ENCODE data around the gene SPATA16.
"Not testable (repeated sequence)": the region's sequence is repeated elsewhere in the genome, so short reads cannot be mapped to it uniquely, and the experiment has no call there.

SPATA16 gene

DNA sequence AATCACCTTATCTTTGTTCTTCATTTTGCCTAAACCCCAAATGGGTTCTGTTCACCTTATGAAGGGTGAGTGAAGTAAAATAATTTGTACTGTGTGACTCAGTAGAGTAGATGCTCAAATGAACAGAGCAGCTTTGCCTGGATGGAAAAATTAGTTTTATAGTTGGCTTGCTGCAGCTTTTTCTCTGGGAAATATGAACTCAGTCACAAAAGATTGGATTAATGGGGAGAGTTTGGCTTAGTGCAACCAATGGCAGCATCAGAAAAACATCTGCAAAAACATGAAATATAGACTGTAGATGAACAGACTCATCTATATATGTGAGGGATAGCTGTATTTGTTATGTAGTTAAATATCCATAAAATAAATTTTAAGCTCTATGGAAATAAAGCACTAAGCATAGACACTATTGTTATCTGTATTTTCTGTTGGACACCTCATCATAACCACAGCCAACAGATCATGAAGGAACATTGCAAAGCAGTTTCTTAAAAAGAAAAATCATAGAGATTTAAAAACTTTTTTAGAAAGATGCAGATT, 209.2 kb downstream of the SPATA16 start:
- no peak for DNase-seq

DNA sequence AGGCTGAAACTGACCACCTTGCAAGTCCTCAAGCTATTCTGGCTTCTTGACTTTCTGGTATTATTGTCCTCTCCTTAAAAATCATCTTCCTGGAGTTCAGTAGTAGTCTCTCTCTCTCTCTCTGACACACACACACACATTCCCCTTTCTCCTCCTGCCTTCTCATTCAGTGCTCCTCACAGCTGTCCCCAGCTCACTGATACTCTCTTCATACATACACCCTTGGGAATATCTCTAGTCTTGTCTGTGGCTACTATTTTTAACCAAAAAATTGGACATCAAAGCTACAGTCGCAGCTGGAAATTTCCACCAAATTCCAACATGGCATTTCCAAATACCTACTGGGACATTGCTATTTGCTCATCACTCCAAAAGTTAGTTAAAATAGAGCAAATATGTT, 211.6 kb downstream of the SPATA16 start:
- DNase-seq: no peak

DNA sequence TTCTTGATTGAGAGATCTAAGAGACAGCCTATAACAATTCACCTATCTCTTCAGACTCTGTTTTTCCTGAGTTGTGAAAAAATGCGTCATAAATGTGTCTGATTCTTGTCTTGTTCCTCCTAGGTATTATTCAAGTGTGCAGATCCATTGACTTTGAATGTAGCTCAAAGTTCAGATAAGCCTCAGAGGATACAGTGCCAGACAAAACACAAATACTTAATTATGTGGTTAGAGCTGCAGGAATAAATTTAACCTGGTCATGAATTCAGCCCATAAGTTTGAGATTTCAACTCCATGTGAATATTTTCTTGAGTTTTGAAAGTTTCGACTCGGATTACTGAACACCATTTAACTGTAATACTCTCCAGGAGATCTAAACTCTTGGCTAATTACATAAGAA, 216.5 kb downstream of the SPATA16 start:
- no peak for DNase-seq

DNA sequence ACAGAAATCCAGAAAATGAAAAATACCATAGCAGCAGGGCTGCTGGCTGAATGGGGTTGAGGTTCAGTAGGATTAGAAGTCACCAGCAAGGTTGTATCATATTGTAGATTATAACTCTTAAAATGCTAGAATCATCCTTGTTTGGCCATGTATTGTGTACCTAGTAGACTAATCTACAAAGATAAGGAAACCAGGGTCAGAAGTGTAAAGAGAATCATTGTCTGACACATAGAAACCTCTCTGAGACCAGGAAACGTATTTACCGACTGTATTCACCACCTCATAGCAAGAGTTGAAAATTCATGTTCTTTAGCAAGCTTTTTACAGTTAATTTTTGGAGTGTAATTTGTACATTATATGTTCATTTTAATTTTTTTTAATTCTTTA, 221.7 kb downstream of the SPATA16 start:
- DNase-seq: no peak

DNA sequence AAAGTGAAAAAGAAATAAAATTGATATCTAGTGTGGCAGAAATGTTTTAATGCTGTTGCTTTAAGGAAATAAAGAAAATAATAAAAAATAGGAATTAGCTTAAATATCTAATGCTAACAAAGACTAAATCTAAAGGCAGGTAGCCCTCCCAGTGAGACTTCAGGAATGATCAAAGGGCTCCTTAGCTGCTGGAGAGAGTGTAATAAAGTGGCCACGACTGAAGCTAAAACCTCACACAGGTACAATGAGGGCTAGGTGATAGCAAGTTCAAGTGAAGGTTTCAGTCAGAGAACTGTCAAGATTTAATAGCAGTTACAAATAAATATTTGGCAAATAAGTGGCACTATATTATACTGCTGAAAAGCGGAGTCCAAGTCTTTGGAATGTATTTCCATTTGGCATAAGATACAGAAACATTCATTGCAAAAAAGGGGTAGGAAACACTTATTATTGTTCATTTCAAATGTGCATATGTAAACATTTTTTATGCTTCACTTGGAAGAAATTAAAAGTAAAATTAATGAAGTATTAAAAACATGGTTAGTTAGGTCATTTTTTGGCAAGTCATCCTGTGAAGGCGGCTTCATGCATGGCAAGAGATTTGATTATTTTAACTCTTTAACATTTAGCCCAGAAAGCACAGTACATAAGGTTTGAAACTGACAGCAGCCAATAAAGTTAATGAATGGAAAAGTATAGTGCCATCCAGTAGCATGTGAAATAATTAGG, 222.3 kb downstream of the SPATA16 start:
- DNase-seq: no peak

DNA sequence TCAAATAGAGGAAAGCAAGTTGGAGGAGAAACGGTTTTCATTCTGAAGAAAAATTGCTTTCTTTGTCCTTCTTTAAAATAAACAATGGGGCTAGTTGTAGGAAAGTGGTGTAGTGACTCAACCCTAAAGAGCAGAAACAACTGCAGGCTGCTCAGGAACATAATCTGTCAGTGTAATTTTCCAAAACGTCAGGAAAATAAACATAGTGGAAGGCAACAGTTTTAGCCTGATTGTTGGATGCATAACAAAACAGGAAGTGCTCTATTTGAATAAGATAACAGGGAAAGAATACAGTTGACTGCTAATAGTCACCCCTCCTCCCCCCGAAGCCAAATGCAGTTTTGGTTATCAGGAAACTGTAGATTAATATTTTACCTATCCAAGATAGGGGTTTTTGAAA, 222.9 kb downstream of the SPATA16 start:
- DNase-seq: no peak

DNA sequence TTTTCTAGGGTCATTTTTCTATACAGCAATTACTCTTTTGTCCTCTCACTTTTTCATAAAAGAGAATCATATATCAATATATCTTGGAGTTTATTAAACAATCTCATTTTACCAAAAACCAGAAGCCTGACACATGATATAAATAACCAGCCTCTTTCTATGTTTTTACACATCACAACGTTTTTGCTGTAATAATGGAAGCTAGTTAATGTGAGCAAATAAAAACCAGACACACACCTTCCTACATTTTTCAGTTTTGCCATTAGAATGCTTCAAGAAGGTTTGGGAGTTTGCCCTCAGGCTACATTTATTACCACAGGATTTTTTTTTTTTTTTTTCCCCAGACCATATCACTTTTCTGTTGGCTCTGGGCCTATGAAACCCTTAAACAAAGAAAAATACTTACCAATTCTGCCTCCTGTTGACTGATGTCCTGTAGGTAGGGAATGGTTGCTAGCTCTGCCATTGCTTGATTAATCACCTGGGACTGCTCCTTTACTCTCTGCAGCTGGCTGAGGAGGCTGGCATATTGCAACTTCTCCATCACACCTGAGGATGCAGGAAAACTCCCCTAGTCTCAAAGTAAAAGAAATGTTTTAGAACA, 225.0 kb downstream of the SPATA16 start:
- DNase-seq: no peak

DNA sequence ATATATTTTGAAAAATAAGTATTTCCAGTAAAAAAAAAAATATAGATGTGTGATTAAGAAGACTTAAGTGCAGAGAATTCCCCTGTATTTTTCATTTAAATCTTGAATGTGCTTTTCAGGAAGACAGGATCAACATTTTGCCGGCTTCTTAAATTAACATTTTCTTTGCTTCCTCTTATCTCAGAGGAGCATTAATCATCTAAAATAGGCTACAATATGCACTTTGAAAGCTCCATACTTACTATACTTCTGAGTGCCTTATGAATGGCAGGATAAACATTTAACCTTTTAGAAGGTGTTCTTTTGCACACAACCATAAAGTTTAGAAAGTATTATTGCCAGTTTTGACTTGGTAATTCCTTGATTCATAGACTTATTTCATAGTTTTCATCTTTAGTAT, 226.2 kb downstream of the SPATA16 start:
- DNase-seq: no peak

DNA sequence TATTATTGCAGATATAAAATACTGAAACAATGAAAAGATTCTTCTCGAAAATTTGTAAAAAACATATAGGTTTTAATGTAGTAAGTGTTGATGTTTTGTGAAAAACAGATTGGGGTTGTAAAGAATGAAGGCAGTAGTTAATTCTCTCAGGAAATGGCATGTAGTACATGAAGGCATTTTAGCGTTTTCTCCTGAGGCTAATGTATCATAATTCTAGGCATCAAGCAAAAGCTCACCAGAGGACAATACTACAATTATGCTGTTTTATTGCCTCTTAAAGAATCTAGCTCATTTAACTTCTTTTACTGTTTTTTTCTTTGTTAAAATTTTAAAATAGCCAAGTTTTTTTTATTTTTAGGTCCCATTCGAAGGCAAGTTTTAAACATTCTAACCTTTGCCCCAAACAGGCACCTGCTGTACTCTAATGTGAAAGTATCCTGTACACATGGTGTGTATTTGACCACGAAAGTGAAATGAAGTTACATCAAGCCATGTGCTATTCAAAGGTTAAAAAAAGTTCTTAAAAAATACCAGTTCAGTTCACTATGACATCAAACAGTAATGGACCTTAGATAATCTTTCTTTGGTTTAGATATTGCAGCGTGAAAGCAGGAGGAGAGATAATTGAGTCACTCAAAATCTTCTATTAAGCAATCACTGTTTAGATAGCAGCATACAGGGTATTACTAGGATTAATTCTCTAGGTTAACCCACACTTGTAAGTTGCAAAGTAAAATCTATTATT, 227.0 kb downstream of the SPATA16 start:
- DNase-seq: no peak

DNA sequence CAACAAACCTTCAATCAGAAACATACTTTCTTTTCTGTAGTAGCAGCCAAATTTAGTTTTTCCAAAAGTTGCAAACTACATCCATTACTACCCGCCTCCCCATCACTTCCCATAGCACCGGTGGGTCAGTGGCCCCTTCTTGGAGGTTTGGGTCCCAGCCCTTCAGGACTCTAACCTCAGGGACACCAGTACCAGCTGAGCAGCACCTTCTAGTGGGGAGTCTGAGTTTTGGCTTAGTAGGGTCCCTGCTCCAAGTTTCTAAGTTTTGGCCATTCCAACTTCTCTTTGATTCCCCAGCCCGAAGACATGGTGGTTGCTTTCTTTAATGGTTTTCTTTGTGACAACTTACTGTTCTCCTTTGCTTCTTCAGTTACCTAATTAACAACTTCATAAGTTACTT, 229.9 kb downstream of the SPATA16 start:
- DNase-seq: no peak

DNA sequence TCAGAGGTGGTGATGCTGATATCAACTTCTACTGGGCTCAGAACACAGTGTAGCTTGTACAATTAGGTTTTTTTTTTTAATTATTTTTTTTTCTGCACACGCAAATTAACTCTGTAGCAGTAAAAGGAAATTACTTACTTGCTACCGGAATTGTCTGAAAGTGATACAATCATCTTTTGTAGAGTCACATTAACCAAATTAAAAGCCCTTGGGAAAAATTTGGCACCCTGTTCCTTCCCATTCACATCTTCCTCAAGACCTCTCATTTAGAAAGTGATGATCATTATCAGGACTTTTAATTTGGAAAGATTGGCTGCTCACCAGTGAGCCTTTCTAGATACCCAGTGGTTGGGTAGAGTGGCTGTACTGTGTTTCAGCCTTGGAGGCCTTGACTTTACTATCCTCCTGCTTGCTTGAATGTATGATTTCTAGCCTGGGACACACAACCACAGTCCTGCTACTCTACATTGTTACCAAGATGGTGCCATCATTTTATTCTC, 232.2 kb downstream of the SPATA16 start:
- no peak for DNase-seq

DNA sequence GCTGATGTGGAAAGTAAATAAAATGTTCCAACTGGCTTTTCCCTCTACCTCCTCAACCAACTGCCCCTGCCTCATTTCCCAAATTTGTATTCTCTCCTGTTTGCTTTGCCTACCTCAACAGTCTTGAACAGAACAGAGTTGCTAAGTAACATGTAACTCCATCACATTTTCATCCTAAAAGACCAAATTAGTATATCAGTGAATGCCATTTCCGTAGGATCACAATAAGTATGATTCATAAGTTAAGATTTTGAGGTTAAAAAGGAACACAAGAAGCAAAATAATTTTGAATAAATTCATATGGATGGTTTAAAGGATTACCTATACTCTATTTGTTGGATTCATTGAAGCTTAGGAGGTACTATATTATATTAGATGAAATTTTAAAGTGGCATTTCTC, 235.6 kb downstream of the SPATA16 start:
- no peak for DNase-seq

DNA sequence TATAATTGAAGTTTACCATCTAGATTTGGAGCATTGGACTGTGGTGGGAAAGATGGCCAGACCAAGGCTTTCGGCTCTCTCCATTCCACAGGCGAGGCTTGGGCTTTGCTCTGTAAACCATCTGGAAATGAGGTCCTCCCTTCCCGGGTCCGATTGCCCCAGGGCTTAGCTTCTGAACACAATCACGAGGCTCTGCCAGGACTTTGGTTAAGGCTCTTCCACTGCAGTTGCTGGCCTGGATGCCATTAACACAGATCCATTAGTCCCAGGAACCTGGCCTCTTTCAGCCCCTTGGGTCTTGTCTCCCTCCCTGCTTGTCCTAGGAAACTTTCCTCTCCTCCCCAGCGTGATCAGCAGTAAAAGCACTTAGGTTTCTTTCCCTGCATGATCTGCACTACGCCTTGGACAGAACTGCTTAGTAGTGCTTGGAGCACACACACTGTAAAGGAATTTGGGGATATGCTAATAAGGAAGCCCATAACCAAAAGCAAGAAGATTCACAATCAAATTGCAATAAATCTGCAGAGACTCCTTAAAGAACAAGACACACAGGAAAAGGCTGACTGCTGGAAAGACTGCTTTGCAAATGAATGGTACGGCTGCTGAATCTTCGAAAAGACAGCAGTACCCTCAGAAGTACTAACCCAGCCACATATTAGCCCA, 236.2 kb downstream of the SPATA16 start:
- no peak for DNase-seq

DNA sequence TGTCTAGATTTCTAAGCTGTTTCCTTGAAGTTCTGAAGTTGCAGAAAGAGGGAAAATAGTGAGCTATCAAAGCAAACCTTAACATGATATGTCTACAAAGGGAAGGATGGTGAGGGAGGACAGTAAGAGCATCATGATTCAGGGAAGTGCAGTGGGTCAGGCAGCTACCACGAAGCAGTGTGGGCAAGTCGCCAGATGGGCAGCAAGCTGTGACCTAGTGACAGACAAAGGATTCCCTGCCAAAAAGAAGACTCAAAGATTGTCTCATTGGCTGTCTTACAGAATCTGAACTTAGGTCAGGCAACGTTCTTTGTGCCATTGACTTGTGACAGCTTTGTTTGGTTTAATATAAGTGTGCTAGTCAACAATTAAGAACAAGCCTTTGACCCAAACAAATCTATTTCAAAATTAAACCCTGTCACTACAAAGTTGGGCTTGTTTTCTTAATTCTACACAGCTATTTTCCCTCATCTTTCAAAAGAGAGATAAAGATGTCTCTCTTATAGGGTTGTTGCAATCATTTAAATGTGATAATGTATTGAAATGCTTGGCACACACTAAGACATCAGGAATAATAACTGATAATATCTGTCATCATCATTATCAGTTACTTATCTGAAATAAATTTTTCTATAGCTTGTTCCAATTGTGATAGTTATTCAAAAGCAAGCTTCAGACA, 237.3 kb downstream of the SPATA16 start:
- no peak for DNase-seq

DNA sequence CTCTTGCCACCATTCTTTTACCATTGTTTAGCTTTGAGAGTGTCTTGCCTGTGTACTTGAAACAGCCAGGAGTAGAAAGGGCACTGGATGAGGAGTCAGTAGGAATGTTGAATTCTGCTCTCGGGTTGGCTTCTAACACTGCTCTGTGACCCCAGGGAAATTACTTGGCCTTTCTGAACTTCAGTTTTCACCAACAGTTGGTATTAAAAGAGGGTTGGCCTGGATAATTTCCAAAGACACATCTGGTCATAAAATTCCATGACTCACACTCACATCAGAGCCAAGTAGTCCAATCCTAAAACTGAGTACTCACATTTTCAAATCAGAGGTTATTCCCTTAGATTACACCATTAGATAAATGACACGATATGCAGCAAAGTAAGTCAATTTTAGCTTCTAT, 248.9 kb downstream of the SPATA16 start:
- no peak for DNase-seq

DNA sequence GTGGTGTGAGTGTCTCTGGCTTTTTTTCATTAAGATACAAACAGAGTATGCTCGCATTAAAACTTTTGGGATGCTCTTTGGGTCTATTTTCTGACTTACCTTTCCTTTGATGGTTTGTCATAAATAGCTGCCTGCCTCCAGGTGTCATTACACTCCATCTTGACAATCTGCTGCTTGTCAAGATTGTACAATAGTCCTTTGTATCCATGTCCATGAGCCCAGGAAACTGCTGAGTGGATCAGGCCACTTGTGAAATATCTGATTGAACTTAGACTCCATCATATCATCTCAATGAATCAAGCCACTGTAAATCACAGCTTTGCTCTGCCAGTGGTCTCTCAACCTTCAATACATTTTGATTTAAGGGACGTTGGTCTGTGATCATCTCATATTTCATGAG, 255.3 kb downstream of the SPATA16 start:
- no peak for DNase-seq

DNA sequence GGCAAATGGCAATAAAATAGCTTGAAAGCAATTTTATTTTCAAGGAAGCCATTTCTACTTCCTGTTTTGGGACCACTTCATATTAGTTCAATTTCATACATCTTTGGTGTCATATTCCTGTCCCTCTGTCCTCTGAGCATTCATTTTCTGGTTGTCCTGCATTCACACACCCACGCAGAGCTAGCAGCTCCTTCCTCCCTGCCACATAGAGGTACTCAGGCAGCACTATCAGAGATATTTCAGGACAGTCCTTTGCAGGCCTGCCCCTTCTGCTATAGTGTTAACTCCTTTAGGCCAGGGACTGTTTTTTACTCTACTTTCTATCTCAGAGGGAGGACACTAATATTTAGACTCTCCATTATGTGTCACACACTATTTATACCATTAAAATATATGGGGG, 258.5 kb downstream of the SPATA16 start:
- DNase-seq: no peak

DNA sequence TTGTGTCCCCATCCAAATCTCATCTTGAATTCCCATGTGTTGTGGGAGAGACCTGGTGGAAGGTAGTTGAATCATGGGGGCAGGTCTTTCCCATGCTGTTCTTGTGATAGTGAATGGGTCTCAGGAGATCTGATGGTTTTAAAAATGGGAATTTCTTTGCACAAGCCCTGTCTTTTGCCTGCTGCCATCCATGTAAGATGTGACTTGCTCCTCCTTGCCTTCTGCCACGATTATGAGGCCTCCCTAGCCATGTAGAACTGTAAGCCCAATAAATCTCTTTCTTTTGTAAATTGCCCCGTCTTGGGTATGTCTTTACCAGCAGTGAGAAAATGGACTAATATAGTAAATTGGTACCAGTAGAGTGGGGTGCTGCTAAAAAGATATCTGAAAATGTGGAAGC, 261.7 kb downstream of the SPATA16 start:
- DNase-seq: not testable (repeated sequence)

DNA sequence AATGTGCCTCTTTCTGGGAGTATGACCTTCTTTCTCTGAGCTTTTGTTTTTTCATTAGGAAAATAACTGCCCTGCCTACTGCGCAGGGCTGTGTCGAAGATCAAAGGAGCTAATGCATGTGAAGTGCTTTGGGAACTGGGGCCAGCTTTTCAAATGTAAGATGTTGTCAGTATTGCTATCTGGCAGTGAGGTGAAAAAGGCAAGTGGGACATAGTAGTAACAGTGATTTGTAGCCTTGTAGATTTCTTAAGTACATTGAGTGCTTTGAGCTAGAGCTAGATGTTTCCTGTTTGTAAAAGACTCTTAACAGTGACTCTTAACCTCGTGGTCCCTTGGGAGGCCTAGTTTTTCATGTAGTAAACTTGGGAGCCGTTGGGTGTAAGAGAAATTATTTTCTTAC, 264.0 kb downstream of the SPATA16 start:
- no peak for DNase-seq

DNA sequence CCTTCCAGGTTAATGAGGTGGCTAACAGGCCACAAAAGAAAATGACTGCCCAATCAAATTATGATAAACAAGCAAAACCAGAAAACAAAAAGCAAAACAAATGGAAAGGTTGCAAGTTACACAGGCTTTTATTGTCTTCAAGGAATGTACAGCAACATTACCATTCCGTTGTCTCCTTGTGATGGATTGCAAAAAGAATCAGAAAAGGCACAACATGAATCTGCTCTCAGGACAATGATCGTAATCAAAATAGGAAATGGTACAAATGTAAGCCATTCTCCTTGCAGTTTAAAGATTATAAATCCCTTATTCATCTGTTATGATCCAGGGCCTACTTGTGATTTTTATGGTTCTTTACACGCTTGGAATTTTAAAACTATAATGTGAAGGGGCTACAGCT, 264.7 kb downstream of the SPATA16 start:
- DNase-seq: no peak

DNA sequence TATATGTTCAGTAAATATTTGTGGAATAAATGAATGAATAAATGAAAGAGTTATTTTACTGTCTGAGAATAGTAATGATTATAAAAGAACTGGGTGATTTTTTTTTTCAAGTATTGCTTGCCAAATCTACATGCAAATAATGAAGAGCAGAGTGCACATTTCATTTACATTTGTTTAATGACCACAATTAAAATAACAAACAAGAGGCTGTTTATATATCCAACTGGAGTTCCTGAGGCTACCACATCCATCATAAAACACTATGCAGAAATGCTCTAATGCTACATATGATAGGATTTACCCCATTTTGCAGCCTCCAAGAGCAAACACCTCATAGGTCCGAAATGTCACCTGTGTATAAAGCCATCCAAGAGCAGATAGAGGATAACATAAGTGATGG, 266.0 kb downstream of the SPATA16 start:
- DNase-seq: no peak

DNA sequence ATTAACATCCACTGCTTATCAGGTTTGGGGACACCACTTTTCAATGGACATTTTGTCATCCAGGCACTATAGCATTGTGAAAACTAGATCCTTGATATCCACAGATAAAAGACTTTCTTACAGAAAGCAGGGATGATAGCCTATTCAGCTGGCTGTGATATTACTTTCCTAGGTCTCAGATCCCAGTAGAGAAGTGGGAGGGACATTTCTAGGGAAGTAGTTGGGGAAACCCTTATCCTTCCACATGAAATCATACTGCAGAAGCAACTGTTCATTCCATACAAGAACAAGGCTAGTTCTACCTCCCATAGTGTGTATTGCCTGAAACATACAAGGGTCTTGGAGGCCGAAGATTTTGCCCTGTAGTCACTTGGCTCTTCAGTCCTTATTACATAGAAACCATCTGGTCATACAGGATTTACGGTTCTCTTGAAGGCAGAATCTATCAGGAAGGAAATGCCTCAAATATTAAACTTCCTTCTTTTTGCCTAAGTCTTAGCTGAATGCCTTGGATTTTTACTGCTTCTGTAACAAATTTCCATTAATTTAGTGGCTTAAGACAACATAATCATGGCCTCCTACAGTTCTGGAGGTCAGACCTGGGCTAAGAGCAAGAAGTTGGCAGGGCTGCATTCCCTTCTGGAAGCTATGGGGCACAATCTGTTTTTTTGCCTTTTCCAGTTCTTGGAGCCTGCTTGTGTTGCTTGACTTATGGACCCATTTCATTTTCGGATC, 271.1 kb downstream of the SPATA16 start:
- no peak for DNase-seq
